K562 (cell line): ENCODE data around the gene DPAGT1. TPM values are rescaled to one million over a fixed set of nuclear protein-coding genes. Genes with fewer than 3 reads are reported as not detected.

Experiments used
- ASH1L ChIP-seq: fragments of 450-650 bp; IDR thresholded peaks from 2 replicates; pipeline ENCODE4 v1.6.1; 2018; ENCODE audit warnings: borderline replicate concordance, mild to moderate bottlenecking, low read depth; ENCODE audit not compliant: partially characterized antibody
- CXXC5 ChIP-seq: fragments of 250-450 bp; sonication (Bioruptor Pico); IDR thresholded peaks from 2 replicates; pipeline ENCODE4 v1.8.0; 2022; ENCODE audit warnings: inconsistent platforms, mild to moderate bottlenecking, moderate library complexity
- ESRRA ChIP-seq: fragments of 450-650 bp; IDR thresholded peaks from 2 replicates; pipeline ENCODE4 v1.6.1; 2014; ENCODE audit warnings: low read depth, mild to moderate bottlenecking, moderate library complexity, borderline replicate concordance
- FOXP4 ChIP-seq: sonication (generic); formaldehyde crosslinking; IDR thresholded peaks from 2 replicates; pipeline ENCODE4 v1.8.0; 2022; ENCODE audit warnings: mild to moderate bottlenecking, missing genetic modification reagents, borderline replicate concordance
- GABPB1 ChIP-seq: sonication (generic); formaldehyde crosslinking; IDR thresholded peaks from 2 replicates; pipeline ENCODE4 v1.8.0; 2022; ENCODE audit warnings: mild to moderate bottlenecking, missing genetic modification reagents
- GTF3C2 ChIP-seq: IDR thresholded peaks from 3 replicates; pipeline ENCODE4 v1.6.1; 2011; ENCODE audit warnings: borderline replicate concordance, mild to moderate bottlenecking, moderate library complexity; ENCODE audit not compliant: insufficient read length; ENCODE audit errors: extremely low read depth
- HDAC3 ChIP-seq: fragments of 450-650 bp; IDR thresholded peaks from 2 replicates; pipeline ENCODE4 v1.6.1; 2018; ENCODE audit warnings: borderline replicate concordance, mild to moderate bottlenecking, moderate library complexity; ENCODE audit not compliant: partially characterized antibody
- MAX ChIP-seq: sonication (generic); formaldehyde crosslinking; IDR thresholded peaks from 2 replicates; pipeline ENCODE4 v1.9.0; 2022; ENCODE audit warnings: mild to moderate bottlenecking, missing genetic modification reagents
- NONO ChIP-seq, 2 experiments: fragments of 200-400 bp in 1 of 2; fragments of 450-650 bp in 1 of 2; formaldehyde crosslinking in 1 of 2; IDR thresholded peaks; 2 replicates each; pipeline ENCODE4 v1.6.1; 2017; ENCODE audit warnings: low read depth in 2 of 2, mild to moderate bottlenecking in 2 of 2, moderate library complexity in 2 of 2, low read length in 1 of 2
- NR2C1 ChIP-seq, 2 experiments: fragments of 450-650 bp; IDR thresholded peaks; 2 replicates each; pipeline ENCODE4 v1.6.1; 2017; ENCODE audit warnings: mild to moderate bottlenecking in 2 of 2, antibody characterized with exemption in 1 of 2, inconsistent platforms in 1 of 2, missing compliant biosample characterization in 1 of 2, missing genetic modification characterization in 1 of 2
- PYGO2 ChIP-seq: fragments of 450-650 bp; IDR thresholded peaks from 2 replicates; pipeline ENCODE4 v1.6.1; 2016; ENCODE audit warnings: mild to moderate bottlenecking, missing genetic modification characterization, moderate library complexity, missing compliant biosample characterization
- SP2 ChIP-seq: IDR thresholded peaks from 2 replicates; pipeline ENCODE4 v1.6.1; 2011; ENCODE audit warnings: mild to moderate bottlenecking, low read depth, low read length, moderate library complexity; ENCODE audit not compliant: poor library complexity, severe bottlenecking; ENCODE audit errors: extremely low read depth
- SREBF2 ChIP-seq: sonication (generic); formaldehyde crosslinking; IDR thresholded peaks from 2 replicates; pipeline ENCODE4 v1.4.0; 2020; ENCODE audit warnings: mild to moderate bottlenecking, missing genetic modification reagents
- SRSF3 ChIP-seq: fragments of 200-400 bp; formaldehyde crosslinking; IDR thresholded peaks from 2 replicates; pipeline ENCODE4 v1.6.1; 2016; ENCODE audit warnings: mild to moderate bottlenecking, low read length, moderate library complexity; ENCODE audit not compliant: insufficient read depth
- TFAM ChIP-seq: fragments of 250-450 bp; sonication (Bioruptor Pico); conservative IDR thresholded peaks from 2 replicates; pipeline ENCODE4 v1.5.0; 2021; ENCODE audit warnings: mild to moderate bottlenecking, moderate library complexity
- TRIM24 ChIP-seq, 2 experiments: fragments of 450-650 bp; IDR thresholded peaks; 2 replicates each; pipeline ENCODE4 v1.6.1; 2016
- TRIM28 ChIP-seq: fragments of 450-650 bp; IDR thresholded peaks from 2 replicates; pipeline ENCODE4 v1.6.1; 2017
- U2AF2 ChIP-seq: fragments of 200-400 bp; formaldehyde crosslinking; optimal IDR thresholded peaks from 2 replicates; pipeline ENCODE3; 2017; ENCODE audit warnings: low read depth, mild to moderate bottlenecking, low read length
- XRCC4 ChIP-seq: IDR thresholded peaks from one replicate; pipeline ENCODE4 v1.6.1; 2011; ENCODE audit not compliant: insufficient read depth, insufficient read length; ENCODE audit errors: extremely low read depth
- polyA plus RNA-seq, 8 experiments: library from polyadenylated mRNA; depleted of rRNA in 4 of 8; stranded (reverse) in 5 of 8; unstranded in 3 of 8; fragments of >200 nt; fragmentation: Nextera tagmentation in 2 of 8; fragmentation: Illumina TruSeq in 1 of 8; extraction: Ambion mirVana in 2 of 8; extraction: Trizol in 1 of 8; gene quantifications; 2 replicates each; pipeline versions ENCODE4 v1.2.1 to v1.2.3, GENCODE V29; 2011 to 2014; ENCODE audit warnings: inconsistent platforms in 1 of 8, missing spikeins in 1 of 8
- total RNA-seq, 7 experiments: library from RNA; depleted of rRNA in 6 of 7; stranded (reverse); fragments of >200 nt in 6 of 7; fragmentation: Illumina TruSeq in 2 of 7; extraction: Trizol in 2 of 7; gene quantifications; 2 replicates each; pipeline versions ENCODE4 v1.2.1 to v1.2.3, GENCODE V29; 2011 to 2021; ENCODE audit warnings: low replicate concordance in 1 of 7

Gene DPAGT1
- total and polyA plus RNA-seq, 9 of the 15 experiments (the other 6 are each of a cell fraction or from before 2014, with no cell fraction given), result 29.9 to 135 (median 85.0) TPM

GRCh38 chr11:119062779-119063178, 38.9 kb downstream of the DPAGT1 start (continued):
- TF ChIP-seq SP2 (no peak), TRIM24 (IDR thresholded peaks at IDR 0.05) (no peak; a peak in 1 of 4 replicates), PYGO2 (tag) (no peak), TRIM28 (0 out of 2 replicates have a peak, but pooled peaks have one; percentile 52), FOXP4 (CRISPR knock-in tag) (no peak), HDAC3 (no peak), NR2C1 (IDR thresholded peaks at IDR 0.05) (no peak), NR2C1 (tag; IDR thresholded peaks at IDR 0.05) (no peak), SREBF2 (CRISPR knock-in tag) (no peak), ASH1L (no peak), U2AF2 (no peak), GTF3C2 (peak; percentile 81), TFAM (no peak), ESRRA (peak; percentile 40; the same call in 1 of the 2 replicates), GABPB1 (CRISPR knock-in tag) (no peak), NONO (IDR thresholded peaks at IDR 0.05; ENCODE audit: low read depth in 2 of 2, low read length in 1 of 2) (no peak), XRCC4 (no peak), MAX (CRISPR knock-in tag) (no peak), SRSF3 (no peak), CXXC5 (no peak)
